ENCODE data around the gene WAC. TPM values are rescaled to one million over a fixed set of nuclear protein-coding genes. Genes with fewer than 3 reads are reported as not detected.
"Not testable (repeated sequence)": the region's sequence is repeated elsewhere in the genome, so short reads cannot be mapped to it uniquely, and the experiment has no call there.

WAC gene
- total RNA-seq, 1 experiment from 2014 or later = 125 TPM

GRCh38 chr10:28509286-28509685 is 23.6 kb upstream of the WAC start:
- H3K36me3 ChIP-seq (ENCODE audit: insufficient read depth, low read length, poor library complexity, severe bottlenecking) = no peaks in the 10 kb centered on the region
- ChIA-PET POLR2A (ENCODE audit: low non-redundant PET) (no interaction called here), CTCF (interaction anchor here (0.6 kb wide), 1 partner anchor 116 kb away, joined by 3 read pairs; no protein-coding TSS in a partner anchor)
- H3K27ac ChIP-seq (ENCODE audit: low read depth, low read length, poor library complexity, severe bottlenecking) = no peak overlapping the region
- TF ChIP-seq CTCF (conservative IDR thresholded peaks at IDR 0.05; ENCODE audit: low read depth, low read length) (no peak), EZH2 (IDR thresholded peaks at IDR 0.05; ENCODE audit: borderline replicate concordance, low read depth, low read length, poor library complexity, severe bottlenecking) (no peak)
- H3K27me3 ChIP-seq (replicated peaks; ENCODE audit: insufficient read depth, low read depth, low read length, poor library complexity) = no peaks in the 10 kb centered on the region
- intact Hi-C loops (cut with micrococcal nuclease; ENCODE audit: unreplicated experiment) = no loop called here
- no peak for DNase-seq (ENCODE audit: low spot score)
- H3K9me3 ChIP-seq (ENCODE audit: low read depth, low read length, poor library complexity, severe bottlenecking) = no peaks in the 10 kb centered on the region
- BruUV-seq (replicated peaks) = no TSS peak
- no peak overlapping the region for H3K4me3 ChIP-seq (ENCODE audit: low read depth, low read length, poor library complexity, severe bottlenecking)
- no peaks in the 10 kb centered on the region for H3K4me1 ChIP-seq (ENCODE audit: insufficient read depth, low read length, poor library complexity, severe bottlenecking)

- Histone ChIP-seq H3K9me3 (ENCODE audit: low read depth, low read length, poor library complexity, severe bottlenecking) (no peaks in the 10 kb centered on the region), H3K4me3 (ENCODE audit: low read depth, low read length, poor library complexity, severe bottlenecking) (no peak overlapping the region), H3K36me3 (ENCODE audit: insufficient read depth, low read length, poor library complexity, severe bottlenecking) (no peaks in the 10 kb centered on the region), H3K27ac (ENCODE audit: low read depth, low read length, poor library complexity, severe bottlenecking) (no peak overlapping the region), H3K27me3 (replicated peaks; ENCODE audit: insufficient read depth, low read depth, low read length, poor library complexity) (no peaks in the 10 kb centered on the region), H3K4me1 (ENCODE audit: insufficient read depth, low read length, poor library complexity, severe bottlenecking) (no peaks in the 10 kb centered on the region)
- POLR2A ChIA-PET (ENCODE audit: low non-redundant PET) = no interaction called here
- no TSS peak for BruUV-seq (replicated peaks)
- intact Hi-C loops (cut with micrococcal nuclease; ENCODE audit: unreplicated experiment) = no loop called here
- TF ChIP-seq CTCF (conservative IDR thresholded peaks at IDR 0.05; ENCODE audit: low read depth, low read length) (no peak), EZH2 (IDR thresholded peaks at IDR 0.05; ENCODE audit: borderline replicate concordance, low read depth, low read length, poor library complexity, severe bottlenecking) (no peak)
- DNase-seq (ENCODE audit: low spot score) = no peak
- CTCF ChIA-PET = no interaction called here
Measured at GRCh38 chr10:28514648-28515047, 18.3 kb upstream of the WAC start.

GRCh38 chr10:28520346-28520745 is 12.6 kb upstream of the WAC start:
- Histone ChIP-seq H3K9me3 (ENCODE audit: low read depth, low read length, poor library complexity, severe bottlenecking) (peaks cover 16% of the 10 kb centered on the region), H3K36me3 (ENCODE audit: insufficient read depth, low read length, poor library complexity, severe bottlenecking) (peaks cover 20% of the 10 kb centered on the region), H3K27ac (ENCODE audit: low read depth, low read length, poor library complexity, severe bottlenecking) (no peak overlapping the region), H3K4me1 (ENCODE audit: insufficient read depth, low read length, poor library complexity, severe bottlenecking) (no peaks in the 10 kb centered on the region), H3K4me3 (ENCODE audit: low read depth, low read length, poor library complexity, severe bottlenecking) (no peak overlapping the region), H3K27me3 (replicated peaks; ENCODE audit: insufficient read depth, low read depth, low read length, poor library complexity) (no peaks in the 10 kb centered on the region)
- ChIA-PET POLR2A (ENCODE audit: low non-redundant PET) (no interaction called here), CTCF (interaction anchor here (0.7 kb wide), 1 partner anchor 203 kb away, joined by 6 read pairs; no protein-coding TSS in a partner anchor)
- TF ChIP-seq EZH2 (IDR thresholded peaks at IDR 0.05; ENCODE audit: borderline replicate concordance, low read depth, low read length, poor library complexity, severe bottlenecking) (no peak), CTCF (conservative IDR thresholded peaks at IDR 0.05; ENCODE audit: low read depth, low read length) (no peak)
- no peak for DNase-seq (ENCODE audit: low spot score)
- no TSS peak for BruUV-seq (replicated peaks)
- intact Hi-C loops (cut with micrococcal nuclease; ENCODE audit: unreplicated experiment) = no loop called here

GRCh38 chr10:28520828-28521227 is 12.1 kb upstream of the WAC start:
- H3K4me1 ChIP-seq (ENCODE audit: insufficient read depth, low read length, poor library complexity, severe bottlenecking); DNase-seq (ENCODE audit: low spot score); intact Hi-C loops (cut with micrococcal nuclease; ENCODE audit: unreplicated experiment); BruUV-seq (replicated peaks); POLR2A ChIA-PET (ENCODE audit: low non-redundant PET); H3K4me3 ChIP-seq (ENCODE audit: low read depth, low read length, poor library complexity, severe bottlenecking); H3K27me3 ChIP-seq (replicated peaks; ENCODE audit: insufficient read depth, low read depth, low read length, poor library complexity); H3K27ac ChIP-seq (ENCODE audit: low read depth, low read length, poor library complexity, severe bottlenecking): not testable (repeated sequence)
- CTCF ChIA-PET = interaction anchor here (0.7 kb wide), 1 partner anchor 204 kb away, joined by 6 read pairs; no protein-coding TSS in a partner anchor
- peaks cover 24% of the 10 kb centered on the region for H3K36me3 ChIP-seq (ENCODE audit: insufficient read depth, low read length, poor library complexity, severe bottlenecking)
- peaks cover 16% of the 10 kb centered on the region for H3K9me3 ChIP-seq (ENCODE audit: low read depth, low read length, poor library complexity, severe bottlenecking)

- intact Hi-C loops (cut with micrococcal nuclease; ENCODE audit: unreplicated experiment); DNase-seq (ENCODE audit: low spot score); POLR2A ChIA-PET (ENCODE audit: low non-redundant PET); H3K4me3 ChIP-seq (ENCODE audit: low read depth, low read length, poor library complexity, severe bottlenecking); H3K27ac ChIP-seq (ENCODE audit: low read depth, low read length, poor library complexity, severe bottlenecking); BruUV-seq (replicated peaks); H3K27me3 ChIP-seq (replicated peaks; ENCODE audit: insufficient read depth, low read depth, low read length, poor library complexity); CTCF ChIA-PET; H3K4me1 ChIP-seq (ENCODE audit: insufficient read depth, low read length, poor library complexity, severe bottlenecking): not testable (repeated sequence)
- H3K36me3 ChIP-seq (ENCODE audit: insufficient read depth, low read length, poor library complexity, severe bottlenecking) = peaks cover 26% of the 10 kb centered on the region
- H3K9me3 ChIP-seq (ENCODE audit: low read depth, low read length, poor library complexity, severe bottlenecking) = peaks cover 16% of the 10 kb centered on the region
Measured at GRCh38 chr10:28521961-28522360, 11.0 kb upstream of the WAC start.

All from A673 (cell line).